HepG2 (cell line): ENCODE measurements around the gene MINDY3.

Source experiments
- ATF7 ChIP-seq, 2 experiments: fragments of 450-650 bp in 1 of 2; sonication (generic) in 1 of 2; formaldehyde crosslinking in 1 of 2; IDR thresholded peaks; 2 replicates each; pipeline versions ENCODE4 v1.4.0 to v1.6.1; 2016 to 2020; ENCODE audit warnings: antibody characterized with exemption in 1 of 2, mild to moderate bottlenecking in 1 of 2, missing genetic modification reagents in 1 of 2
- CCDC6 ChIP-seq: sonication (generic); formaldehyde crosslinking; IDR thresholded peaks from 2 replicates; pipeline ENCODE4 v1.8.1; 2022; ENCODE audit warnings: mild to moderate bottlenecking, missing genetic modification reagents, moderate library complexity
- EZH2 ChIP-seq: conservative IDR thresholded peaks from 2 replicates; pipeline ENCODE4 v1.6.1; 2012; ENCODE audit warnings: mild to moderate bottlenecking, low read depth, low read length, moderate library complexity
- FIP1L1 ChIP-seq: fragments of 200-400 bp; formaldehyde crosslinking; IDR thresholded peaks from 2 replicates; pipeline ENCODE4 v1.6.1; 2018; ENCODE audit warnings: low read depth, mild to moderate bottlenecking, low read length, moderate library complexity, borderline replicate concordance; ENCODE audit not compliant: insufficient read depth
- FOXK1 ChIP-seq: sonication (generic); formaldehyde crosslinking; IDR thresholded peaks from 2 replicates; pipeline ENCODE4 v1.4.0; 2020; ENCODE audit warnings: low read depth, missing genetic modification reagents, borderline replicate concordance
- FOXM1 ChIP-seq: sonication (generic); formaldehyde crosslinking; IDR thresholded peaks from 2 replicates; pipeline ENCODE4 v1.5.0; 2020; ENCODE audit warnings: missing genetic modification reagents
- HES4 ChIP-seq: sonication (generic); formaldehyde crosslinking; IDR thresholded peaks from 2 replicates; pipeline ENCODE4 v1.9.0; 2021; ENCODE audit warnings: mild to moderate bottlenecking, missing genetic modification reagents, borderline replicate concordance
- SMARCE1 ChIP-seq: fragments of 450-650 bp; IDR thresholded peaks from 2 replicates; pipeline ENCODE4 v1.6.1; 2017; ENCODE audit warnings: borderline replicate concordance
- ZBTB8A ChIP-seq: sonication (generic); formaldehyde crosslinking; IDR thresholded peaks from 2 replicates; pipeline ENCODE4 v1.4.0; 2020; ENCODE audit warnings: mild to moderate bottlenecking, low read depth, missing genetic modification reagents, borderline replicate concordance
- ZNF121 ChIP-seq: sonication (generic); formaldehyde crosslinking; IDR thresholded peaks from 2 replicates; pipeline ENCODE4 v1.5.0; 2020; ENCODE audit warnings: mild to moderate bottlenecking, missing genetic modification reagents
- ZNF776 ChIP-seq: sonication (generic); formaldehyde crosslinking; IDR thresholded peaks from 2 replicates; pipeline ENCODE4 v1.4.0; 2020; ENCODE audit warnings: mild to moderate bottlenecking, missing genetic modification reagents
- TF ChIP-seq, protein P1 (sequence below): sonication (generic); formaldehyde crosslinking; IDR thresholded peaks from 2 replicates; pipeline ENCODE4 v1.5.0; 2020; ENCODE audit warnings: mild to moderate bottlenecking, missing genetic modification reagents, moderate library complexity
- TF ChIP-seq, protein P2 (sequence below): sonication (generic); formaldehyde crosslinking; IDR thresholded peaks from 2 replicates; pipeline ENCODE4 v1.4.0; 2020; ENCODE audit warnings: mild to moderate bottlenecking, missing genetic modification reagents, borderline replicate concordance
- TF ChIP-seq, protein P3 (sequence below): IDR thresholded peaks from 2 replicates; pipeline ENCODE4 v1.6.1; 2012; ENCODE audit warnings: inconsistent platforms

DNA sequence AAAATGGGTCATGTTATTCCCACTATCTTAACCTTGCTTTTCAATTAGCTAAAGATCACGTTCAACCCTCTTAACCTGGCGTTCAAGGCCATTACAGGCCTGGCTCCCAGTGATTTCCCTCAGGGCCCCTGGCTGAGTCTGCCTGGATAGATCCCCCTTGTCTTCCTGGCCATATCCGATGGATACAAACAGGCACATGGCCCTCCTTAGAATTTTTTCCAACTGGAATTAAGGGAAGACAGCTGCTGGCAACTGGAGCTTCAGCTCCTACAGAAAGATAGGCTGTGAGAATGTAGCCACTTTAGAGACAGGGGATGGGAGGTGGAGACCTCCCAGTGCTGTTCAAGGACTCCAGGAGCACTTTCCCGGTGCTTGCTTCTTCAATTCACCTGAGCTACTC is 77.5 kb downstream of the MINDY3 start:
- no peak for TF ChIP-seq FOXM1
- no peak for TF ChIP-seq FIP1L1
- TF ChIP-seq, protein P1, sequence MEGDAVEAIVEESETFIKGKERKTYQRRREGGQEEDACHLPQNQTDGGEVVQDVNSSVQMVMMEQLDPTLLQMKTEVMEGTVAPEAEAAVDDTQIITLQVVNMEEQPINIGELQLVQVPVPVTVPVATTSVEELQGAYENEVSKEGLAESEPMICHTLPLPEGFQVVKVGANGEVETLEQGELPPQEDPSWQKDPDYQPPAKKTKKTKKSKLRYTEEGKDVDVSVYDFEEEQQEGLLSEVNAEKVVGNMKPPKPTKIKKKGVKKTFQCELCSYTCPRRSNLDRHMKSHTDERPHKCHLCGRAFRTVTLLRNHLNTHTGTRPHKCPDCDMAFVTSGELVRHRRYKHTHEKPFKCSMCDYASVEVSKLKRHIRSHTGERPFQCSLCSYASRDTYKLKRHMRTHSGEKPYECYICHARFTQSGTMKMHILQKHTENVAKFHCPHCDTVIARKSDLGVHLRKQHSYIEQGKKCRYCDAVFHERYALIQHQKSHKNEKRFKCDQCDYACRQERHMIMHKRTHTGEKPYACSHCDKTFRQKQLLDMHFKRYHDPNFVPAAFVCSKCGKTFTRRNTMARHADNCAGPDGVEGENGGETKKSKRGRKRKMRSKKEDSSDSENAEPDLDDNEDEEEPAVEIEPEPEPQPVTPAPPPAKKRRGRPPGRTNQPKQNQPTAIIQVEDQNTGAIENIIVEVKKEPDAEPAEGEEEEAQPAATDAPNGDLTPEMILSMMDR (CRISPR knock-in tag), result no peak
- TF ChIP-seq EZH2, result no peak
- no peak for TF ChIP-seq CCDC6 (CRISPR knock-in tag)
- TF ChIP-seq ZBTB8A (CRISPR knock-in tag), result no peak
- TF ChIP-seq, protein P2, sequence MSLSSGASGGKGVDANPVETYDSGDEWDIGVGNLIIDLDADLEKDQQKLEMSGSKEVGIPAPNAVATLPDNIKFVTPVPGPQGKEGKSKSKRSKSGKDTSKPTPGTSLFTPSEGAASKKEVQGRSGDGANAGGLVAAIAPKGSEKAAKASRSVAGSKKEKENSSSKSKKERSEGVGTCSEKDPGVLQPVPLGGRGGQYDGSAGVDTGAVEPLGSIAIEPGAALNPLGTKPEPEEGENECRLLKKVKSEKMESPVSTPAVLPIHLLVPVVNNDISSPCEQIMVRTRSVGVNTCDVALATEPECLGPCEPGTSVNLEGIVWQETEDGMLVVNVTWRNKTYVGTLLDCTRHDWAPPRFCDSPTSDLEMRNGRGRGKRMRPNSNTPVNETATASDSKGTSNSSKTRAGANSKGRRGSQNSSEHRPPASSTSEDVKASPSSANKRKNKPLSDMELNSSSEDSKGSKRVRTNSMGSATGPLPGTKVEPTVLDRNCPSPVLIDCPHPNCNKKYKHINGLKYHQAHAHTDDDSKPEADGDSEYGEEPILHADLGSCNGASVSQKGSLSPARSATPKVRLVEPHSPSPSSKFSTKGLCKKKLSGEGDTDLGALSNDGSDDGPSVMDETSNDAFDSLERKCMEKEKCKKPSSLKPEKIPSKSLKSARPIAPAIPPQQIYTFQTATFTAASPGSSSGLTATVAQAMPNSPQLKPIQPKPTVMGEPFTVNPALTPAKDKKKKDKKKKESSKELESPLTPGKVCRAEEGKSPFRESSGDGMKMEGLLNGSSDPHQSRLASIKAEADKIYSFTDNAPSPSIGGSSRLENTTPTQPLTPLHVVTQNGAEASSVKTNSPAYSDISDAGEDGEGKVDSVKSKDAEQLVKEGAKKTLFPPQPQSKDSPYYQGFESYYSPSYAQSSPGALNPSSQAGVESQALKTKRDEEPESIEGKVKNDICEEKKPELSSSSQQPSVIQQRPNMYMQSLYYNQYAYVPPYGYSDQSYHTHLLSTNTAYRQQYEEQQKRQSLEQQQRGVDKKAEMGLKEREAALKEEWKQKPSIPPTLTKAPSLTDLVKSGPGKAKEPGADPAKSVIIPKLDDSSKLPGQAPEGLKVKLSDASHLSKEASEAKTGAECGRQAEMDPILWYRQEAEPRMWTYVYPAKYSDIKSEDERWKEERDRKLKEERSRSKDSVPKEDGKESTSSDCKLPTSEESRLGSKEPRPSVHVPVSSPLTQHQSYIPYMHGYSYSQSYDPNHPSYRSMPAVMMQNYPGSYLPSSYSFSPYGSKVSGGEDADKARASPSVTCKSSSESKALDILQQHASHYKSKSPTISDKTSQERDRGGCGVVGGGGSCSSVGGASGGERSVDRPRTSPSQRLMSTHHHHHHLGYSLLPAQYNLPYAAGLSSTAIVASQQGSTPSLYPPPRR (CRISPR knock-in tag), result no peak
- no peak for TF ChIP-seq ZNF121 (CRISPR knock-in tag)
- TF ChIP-seq HES4 (CRISPR knock-in tag), result no peak
- TF ChIP-seq SMARCE1, result no peak
- no peak for TF ChIP-seq ATF7 (IDR thresholded peaks at IDR 0.05)
- no peak for TF ChIP-seq ATF7 (CRISPR knock-in tag; IDR thresholded peaks at IDR 0.05)
- TF ChIP-seq FOXK1 (CRISPR knock-in tag), result no peak
- no peak for TF ChIP-seq ZNF776 (CRISPR knock-in tag)
- TF ChIP-seq, protein P3, sequence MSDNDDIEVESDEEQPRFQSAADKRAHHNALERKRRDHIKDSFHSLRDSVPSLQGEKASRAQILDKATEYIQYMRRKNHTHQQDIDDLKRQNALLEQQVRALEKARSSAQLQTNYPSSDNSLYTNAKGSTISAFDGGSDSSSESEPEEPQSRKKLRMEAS, result no peak
